Tibial nerve (tissue), 4 donors: ENCODE results near the gene PPHLN1.

Experiments
- CTCF ChIP-seq, 5 experiments: fragments of 200-600 bp in 3 of 5; fragments of 450-650 bp in 2 of 5; sonication (generic) in 3 of 5; IDR thresholded peaks; one replicate each; pipeline ENCODE4 v1.5.1; 2016 to 2019; ENCODE audit warnings: antibody characterized with exemption in 5 of 5, mild to moderate bottlenecking in 3 of 5, moderate library complexity in 2 of 5
- EP300 ChIP-seq, 2 donors: sonication (generic); formaldehyde crosslinking; IDR thresholded peaks; one replicate each; pipeline ENCODE4 v1.6.1; 2017; ENCODE audit warnings: antibody characterized with exemption in 2 of 2, mild to moderate bottlenecking in 1 of 2
- POLR2A ChIP-seq, 2 donors: fragments of 450-650 bp; IDR thresholded peaks; one replicate each; pipeline ENCODE4 v1.6.1; 2017; ENCODE audit warnings: antibody characterized with exemption in 2 of 2, mild to moderate bottlenecking in 2 of 2, moderate library complexity in 2 of 2

- TF ChIP-seq CTCF (IDR thresholded peaks at IDR 0.05) (no peak), POLR2A (IDR thresholded peaks at IDR 0.05) (no peak), EP300 (IDR thresholded peaks at IDR 0.05) (no peak)
These were observed 48.4 kb upstream of the PPHLN1 start for GRCh38 chr12:42277396-42278127.
